HG03432 (cell line): ENCODE results near the gene HIBCH.

Experiments used
- ATAC-seq: cut with Tn5 transposase; IDR thresholded peaks from one replicate; pipeline ENCODE4 v1.9.1; 2021; ENCODE audit warnings: mild to moderate bottlenecking, moderate library complexity; ENCODE audit not compliant: unreplicated experiment

HIBCH gene

GRCh38 chr2:190319555-190320498 is at the start of gene HIBCH:
Gene HIBCH, minus strand, starts transcription at chr2:190319826. Its CDS starts 76 bp downstream, at chr2:190319750.
- peak; percentile 98 for ATAC-seq

- ATAC-seq = no peak
These were observed 47.5 kb upstream of the HIBCH start for GRCh38 chr2:190367091-190367490.

- no peak for ATAC-seq
These were observed 46.7 kb upstream of the HIBCH start for GRCh38 chr2:190366248-190366753.

GRCh38 chr2:190365499-190366204 is 46.0 kb upstream of the HIBCH start:
- ATAC-seq = no peak

- no peak for ATAC-seq
These were observed 43.3 kb upstream of the HIBCH start for GRCh38 chr2:190362894-190363293.

- ATAC-seq = no peak
These were observed 41.9 kb upstream of the HIBCH start for GRCh38 chr2:190361572-190361971.

GRCh38 chr2:190360965-190361364 is 41.3 kb upstream of the HIBCH start:
- ATAC-seq = no peak

GRCh38 chr2:190360561-190360960 is 40.9 kb upstream of the HIBCH start:
- ATAC-seq = no peak

GRCh38 chr2:190358655-190359448 is 39.2 kb upstream of the HIBCH start:
- ATAC-seq = peak; percentile 48

- ATAC-seq = no peak
These were observed 38.0 kb upstream of the HIBCH start for GRCh38 chr2:190357600-190357999.

- no peak for ATAC-seq
These were observed 36.5 kb upstream of the HIBCH start for GRCh38 chr2:190355968-190356644.

GRCh38 chr2:190354003-190354690 is 34.5 kb upstream of the HIBCH start:
- ATAC-seq = no peak

- ATAC-seq = no peak
These were observed 33.9 kb upstream of the HIBCH start for GRCh38 chr2:190353537-190353899.

- no peak for ATAC-seq
These were observed 33.3 kb upstream of the HIBCH start for GRCh38 chr2:190352668-190353536.

GRCh38 chr2:190351955-190352354 is 32.3 kb upstream of the HIBCH start:
- no peak for ATAC-seq

- no peak for ATAC-seq
These were observed 30.7 kb upstream of the HIBCH start for GRCh38 chr2:190350371-190350770.

- peak; percentile 77 for ATAC-seq
These were observed 24.7 kb upstream of the HIBCH start for GRCh38 chr2:190344276-190344827.

- peak; percentile 70 for ATAC-seq
These were observed 24.1 kb upstream of the HIBCH start, which contains the start of gene INPP1 for GRCh38 chr2:190343536-190344275. Gene INPP1, plus strand, starts transcription at chr2:190343589. Its CDS starts 16,514 bp downstream, at chr2:190360103.
